Endodermal cell (in vitro differentiated cells): ENCODE data around the gene NXT1. TPM values are rescaled to one million over a fixed set of nuclear protein-coding genes. Genes with fewer than 3 reads are reported as not detected.

Experiments used
- DNase-seq: peaks from one replicate; pipeline ENCODE4 v3.0.0-alpha.2; 2017
- H3K27ac ChIP-seq: 2 replicates; pipeline ENCODE4 v1.5.1; 2013; ENCODE audit warnings: mild to moderate bottlenecking, low read depth, low read length, moderate library complexity
- H3K27me3 ChIP-seq: 2 replicates; pipeline ENCODE4 v1.6.1; 2013; ENCODE audit warnings: mild to moderate bottlenecking, low read length, moderate library complexity; ENCODE audit not compliant: insufficient read depth, control insufficient read depth, poor library complexity, severe bottlenecking
- H3K36me3 ChIP-seq: 2 replicates; pipeline ENCODE4 v1.7.0; 2013; ENCODE audit warnings: mild to moderate bottlenecking, low read length, moderate library complexity; ENCODE audit not compliant: control insufficient read depth, insufficient read depth
- H3K4me1 ChIP-seq: one replicate; pipeline ENCODE4 v1.7.0; 2013; ENCODE audit warnings: low read length; ENCODE audit not compliant: control insufficient read depth, insufficient read depth
- H3K4me3 ChIP-seq: 2 replicates; pipeline ENCODE4 v1.5.1; 2013; ENCODE audit warnings: mild to moderate bottlenecking, low read length, moderate library complexity
- H3K9ac ChIP-seq: 2 replicates; pipeline ENCODE4 v1.6.1; 2013; ENCODE audit warnings: mild to moderate bottlenecking, low read length, moderate library complexity; ENCODE audit not compliant: poor library complexity, severe bottlenecking; ENCODE audit errors: extremely low read depth
- H3K9me3 ChIP-seq: 2 replicates; pipeline ENCODE4 v1.6.1; 2013; ENCODE audit warnings: mild to moderate bottlenecking, low read length, moderate library complexity; ENCODE audit not compliant: control insufficient read depth
- H3K27ac Mint-ChIP-seq: 2 replicates; pipeline ENCODE4 v1.8.0; 2020; ENCODE audit warnings: mixed read lengths
- H3K27me3 Mint-ChIP-seq: 2 replicates; pipeline ENCODE4 v1.8.0; 2021; ENCODE audit warnings: mild to moderate bottlenecking, mixed read lengths; ENCODE audit not compliant: insufficient read depth
- H3K36me3 Mint-ChIP-seq: 2 replicates; pipeline ENCODE4 v1.8.0; 2020; ENCODE audit warnings: low read depth, mixed read lengths
- H3K4me1 Mint-ChIP-seq: 2 replicates; pipeline ENCODE4 v1.8.0; 2020; ENCODE audit warnings: mixed read lengths
- H3K4me3 Mint-ChIP-seq: 2 replicates; pipeline ENCODE4 v1.8.0; 2020; ENCODE audit warnings: mild to moderate bottlenecking, moderate library complexity, mixed read lengths
- H3K9me3 Mint-ChIP-seq: 2 replicates; pipeline ENCODE4 v1.8.0; 2020; ENCODE audit warnings: mild to moderate bottlenecking, mixed read lengths
- CTCF ChIP-seq: fragments of 200-600 bp; sonication (generic); conservative IDR thresholded peaks from 2 replicates; pipeline ENCODE4 v1.5.0; 2021; ENCODE audit warnings: antibody characterized with exemption, mild to moderate bottlenecking
- WGBS, 2 experiments: methylation state at CpG; one replicate each; pipeline versions ENCODE4 v1.1.5 to v1.1.7; 2013; ENCODE audit warnings: missing lambda C conversion rate in 2 of 2, mixed read lengths in 1 of 2; ENCODE audit not compliant: insufficient coverage in 1 of 2, insufficient read length in 1 of 2; 5-methylcytosine and 5-hydroxymethylcytosine counted together
- total RNA-seq, 2 donors: library from RNA; stranded (reverse); fragmentation: NEBNext Ultra II Directional in 1 of 2; extraction: Animal tissue kit (Norgen Biotek cat#: 25700) in 1 of 2; gene quantifications; 2 replicates in 1 of 2; 3 replicates in 1 of 2; pipeline ENCODE4 v1.2.1, GENCODE V29; 2021

Gene NXT1
- total RNA-seq, 2 donors from 2014 or later, result 16.8 to 19.5 TPM

GRCh38 chr20:23302801-23303200 lies 47.8 kb upstream of the NXT1 start:
- H3K27me3 ChIP-seq, result no peaks in the 10 kb centered on the region
- no peak overlapping the region for H3K27ac ChIP-seq
- H3K36me3 Mint-ChIP-seq, result no peaks in the 10 kb centered on the region
- DNase-seq, result no peak
- H3K9ac ChIP-seq, result no peak overlapping the region
- H3K4me3 Mint-ChIP-seq, result no peak overlapping the region
- H3K27me3 Mint-ChIP-seq, result peaks cover 13% of the 10 kb centered on the region
- no peaks in the 10 kb centered on the region for H3K4me1 ChIP-seq
- H3K9me3 ChIP-seq, result no peaks in the 10 kb centered on the region
- 85 to 87% methylated on average over 9 of the region's 9 CpGs for WGBS, 2 experiments
- H3K9me3 Mint-ChIP-seq, result no peaks in the 10 kb centered on the region
- no peak for TF ChIP-seq CTCF
- peaks cover 3% of the 10 kb centered on the region for H3K4me1 Mint-ChIP-seq
- no peak overlapping the region for H3K27ac Mint-ChIP-seq
- H3K36me3 ChIP-seq, result no peaks in the 10 kb centered on the region
- no peak overlapping the region for H3K4me3 ChIP-seq

- Histone ChIP-seq H3K4me1 (no peaks in the 10 kb centered on the region), H3K27me3 (no peaks in the 10 kb centered on the region), H3K36me3 (no peaks in the 10 kb centered on the region), H3K9me3 (no peaks in the 10 kb centered on the region), H3K9ac (no peak overlapping the region), H3K4me3 (no peak overlapping the region), H3K27ac (no peak overlapping the region)
- no peaks in the 10 kb centered on the region for H3K36me3 Mint-ChIP-seq
- H3K4me1 Mint-ChIP-seq, result no peaks in the 10 kb centered on the region
- peaks cover 2% of the 10 kb centered on the region for H3K9me3 Mint-ChIP-seq
- no peak overlapping the region for H3K4me3 Mint-ChIP-seq
- no peak overlapping the region for H3K27ac Mint-ChIP-seq
- H3K27me3 Mint-ChIP-seq, result peaks cover 17% of the 10 kb centered on the region
- 84 to 86% methylated on average over 1 to 5 of the region's 5 CpGs for WGBS, 2 experiments
- no peak for DNase-seq
- no peak for TF ChIP-seq CTCF
These were observed 47.1 kb upstream of the NXT1 start for GRCh38 chr20:23303325-23304102.

GRCh38 chr20:23304616-23305015 lies 46.0 kb upstream of the NXT1 start:
- Mint-ChIP-seq H3K4me1 (no peaks in the 10 kb centered on the region), H3K27ac (no peak overlapping the region), H3K4me3 (no peak overlapping the region), H3K27me3 (peaks cover 19% of the 10 kb centered on the region), H3K9me3 (peaks cover 2% of the 10 kb centered on the region), H3K36me3 (no peaks in the 10 kb centered on the region)
- no peak overlapping the region for H3K27ac ChIP-seq
- TF ChIP-seq CTCF, result no peak
- H3K9me3 ChIP-seq, result no peaks in the 10 kb centered on the region
- 90% methylated on average over 2 to 16 of the region's 16 CpGs for WGBS, 2 experiments
- no peak overlapping the region for H3K4me3 ChIP-seq
- H3K36me3 ChIP-seq, result no peaks in the 10 kb centered on the region
- no peak overlapping the region for H3K9ac ChIP-seq
- H3K27me3 ChIP-seq, result no peaks in the 10 kb centered on the region
- no peak for DNase-seq
- H3K4me1 ChIP-seq, result no peaks in the 10 kb centered on the region
